Endothelial cell of umbilical vein (primary cell): ENCODE results near the gene LDOC1. TPM values are rescaled to one million over a fixed set of nuclear protein-coding genes. Genes with fewer than 3 reads are reported as not detected.
A peak's percentile ranks its signal among the peaks of the same experiment; 100 is the strongest.

Experiments
- BruUV-seq: library from RNA; stranded (reverse); fragments of 400-500 nt; replicated peaks from 2 replicates; lab custom pipeline; 2021; lab: Mats Ljungman, UMichigan
- CTCF ChIA-PET: fragments of 300-600, 350-600 bp; sonication (Branson Sonifier 250); formaldehyde crosslinking; loops from one replicate; lab custom pipeline; 2021; ENCODE audit warnings: antibody characterized with exemption, inconsistent platforms; lab: Charles Lee
- POLR2A ChIA-PET: fragments of 300-600, 350-600 bp; sonication (Branson Sonifier 250); formaldehyde crosslinking; loops from one replicate; lab custom pipeline; 2021; ENCODE audit warnings: antibody characterized with exemption, inconsistent platforms; lab: Charles Lee
- DNase-seq: peaks from one replicate; pipeline ENCODE4 v3.0.0-alpha.2; 2011; ENCODE audit warnings: low read depth, low spot score
- FAIRE-seq: peaks from 2 replicates; lab custom pipeline; 2011; peaks lifted over from hg19 to GRCh38; lab: Jason Lieb, UNC
- H2AFZ ChIP-seq: 2 replicates; pipeline ENCODE4 v1.6.0; 2012; ENCODE audit warnings: low read depth, low read length, control low read depth, inconsistent platforms
- H3K27ac ChIP-seq: 2 replicates; pipeline ENCODE4 v1.5.1; 2011; ENCODE audit warnings: low read depth, mild to moderate bottlenecking, control low read depth, low read length, moderate library complexity; ENCODE audit not compliant: insufficient read depth
- H3K27me3 ChIP-seq, 2 experiments: 2 replicates each; pipeline versions ENCODE4 v1.6.0 to v1.6.1; 2011; ENCODE audit warnings: low read length in 2 of 2, mixed read lengths in 1 of 2; ENCODE audit not compliant: control insufficient read depth in 2 of 2, insufficient read depth in 2 of 2
- H3K36me3 ChIP-seq, 2 experiments: 2 replicates in 1 of 2; 3 replicates in 1 of 2; pipeline ENCODE4 v1.5.1; 2011; ENCODE audit warnings: low read length in 2 of 2, mild to moderate bottlenecking in 1 of 2, moderate library complexity in 1 of 2; ENCODE audit not compliant: control insufficient read depth in 2 of 2, insufficient read depth in 2 of 2; ENCODE audit errors: extremely low read depth in 1 of 2
- H3K4me1 ChIP-seq: 3 replicates; pipeline ENCODE4 v1.5.1; 2011; ENCODE audit warnings: mild to moderate bottlenecking, low read length; ENCODE audit not compliant: control insufficient read depth, insufficient read depth; ENCODE audit errors: extremely low read depth
- H3K4me2 ChIP-seq: 2 replicates; pipeline ENCODE4 v1.6.1; 2011; ENCODE audit warnings: low read length, control low read depth, mixed read lengths; ENCODE audit not compliant: insufficient read depth
- H3K4me3 ChIP-seq, 3 experiments: fragments of 200-600 bp in 1 of 3; sonication (generic), shearing (Covaris generic) in 1 of 3; replicated peaks in 1 of 3; 2 replicates each; pipeline ENCODE4 v1.5.1; 2011 to 2016; ENCODE audit warnings: control low read depth in 3 of 3, low read length in 3 of 3, mild to moderate bottlenecking in 2 of 3, inconsistent platforms in 1 of 3, low read depth in 1 of 3, moderate library complexity in 1 of 3; ENCODE audit not compliant: insufficient read depth in 1 of 3
- H3K79me2 ChIP-seq: 2 replicates; pipeline ENCODE4 v1.6.0; 2012; ENCODE audit warnings: low read length, inconsistent platforms; ENCODE audit not compliant: control insufficient read depth, insufficient read depth
- H3K9ac ChIP-seq: replicated peaks from 2 replicates; pipeline ENCODE3; 2011; ENCODE audit warnings: low read length, control low read depth; ENCODE audit not compliant: insufficient read depth; ENCODE audit errors: extremely low read depth
- H3K9me1 ChIP-seq: replicated peaks from 3 replicates; pipeline ENCODE4 v1.6.0; 2011; ENCODE audit warnings: mild to moderate bottlenecking, low read length; ENCODE audit not compliant: control insufficient read depth, insufficient read depth; ENCODE audit errors: extremely low read depth
- H3K9me3 ChIP-seq: replicated peaks from 2 replicates; pipeline ENCODE4 v1.5.1; 2012; ENCODE audit warnings: low read length, inconsistent platforms; ENCODE audit not compliant: control insufficient read depth, insufficient read depth
- H4K20me1 ChIP-seq: replicated peaks from 2 replicates; pipeline ENCODE3; 2011; ENCODE audit warnings: mild to moderate bottlenecking, low read length; ENCODE audit not compliant: control insufficient read depth, insufficient read depth; ENCODE audit errors: extremely low read depth
- EZH2 ChIP-seq: IDR thresholded peaks from 2 replicates; pipeline ENCODE4 v1.6.1; 2012; ENCODE audit warnings: borderline replicate concordance, low read depth, mild to moderate bottlenecking, moderate library complexity, low read length, inconsistent platforms; ENCODE audit not compliant: severe bottlenecking
- FOS ChIP-seq: IDR thresholded peaks from 2 replicates; pipeline ENCODE4 v1.6.1; 2011; ENCODE audit warnings: mild to moderate bottlenecking, low read length, moderate library complexity, borderline replicate concordance; ENCODE audit not compliant: insufficient read depth
- GATA2 ChIP-seq: IDR thresholded peaks from 2 replicates; pipeline ENCODE4 v1.7.0; 2011; ENCODE audit warnings: low read depth, mild to moderate bottlenecking, moderate library complexity, mixed read lengths, low read length; ENCODE audit not compliant: insufficient read length, insufficient read depth
- JUN ChIP-seq: IDR thresholded peaks from 2 replicates; pipeline ENCODE4 v1.6.1; 2011; ENCODE audit warnings: borderline replicate concordance, low read depth; ENCODE audit not compliant: insufficient read length, insufficient read depth
- POLR2A ChIP-seq: IDR thresholded peaks from 2 replicates; pipeline ENCODE4 v1.6.1; 2012; ENCODE audit warnings: low read depth, mild to moderate bottlenecking, control low read depth, low read length
- POLR2AphosphoS5 ChIP-seq: IDR thresholded peaks from 2 replicates; pipeline ENCODE4 v1.6.1; 2012; ENCODE audit warnings: low read depth, mild to moderate bottlenecking, control low read depth, low read length, moderate library complexity; ENCODE audit not compliant: insufficient read depth
- dilution Hi-C: fragments of 300-500 bp; cut with MboI; formaldehyde crosslinking; loops from one replicate; pipeline ENCODE4 v1.15.0; 2019; ENCODE audit warnings: low sequenced_read_pairs; ENCODE audit not compliant: extremely low pct_ligation_motif_present
- intact Hi-C: fragments of 100-400 bp; cut with micrococcal nuclease; formaldehyde crosslinking; loops from one replicate; pipeline ENCODE4 v1.10.0; 2022
- polyA plus RNA-seq, 4 experiments: library from polyadenylated mRNA; depleted of rRNA in 3 of 4; stranded (reverse) in 3 of 4; unstranded in 1 of 4; fragments of >200 nt; gene quantifications; 2 replicates each; pipeline versions ENCODE4 v1.2.1 to v1.2.3, GENCODE V29; 2011 to 2012; ENCODE audit warnings: missing spikeins in 1 of 4
- total RNA-seq: library from RNA; stranded (reverse); gene quantifications from 2 replicates; pipeline ENCODE4 v1.2.3, GENCODE V29; 2021
- TF ChIP-seq, protein P1 (sequence below), 2 donors: IDR thresholded peaks; 1 replicate in 1 of 2; 2 replicates in 1 of 2; pipeline ENCODE4 v1.5.1; 2011; ENCODE audit warnings: low read length in 2 of 2, mild to moderate bottlenecking in 2 of 2, moderate library complexity in 2 of 2, control low read depth in 1 of 2, inconsistent platforms in 1 of 2, low read depth in 1 of 2; ENCODE audit not compliant: insufficient read depth in 1 of 2; ENCODE audit errors: extremely low read depth in 1 of 2
- TF ChIP-seq, protein P2 (sequence below): IDR thresholded peaks from 2 replicates; pipeline ENCODE4 v1.6.1; 2011; ENCODE audit not compliant: insufficient read depth, insufficient read length

LDOC1 gene
- total and polyA plus RNA-seq, 2 donors (not counting 3 experiments of a cell fraction or from before 2014, with no cell fraction given) = 23.0 to 51.4 TPM

DNA sequence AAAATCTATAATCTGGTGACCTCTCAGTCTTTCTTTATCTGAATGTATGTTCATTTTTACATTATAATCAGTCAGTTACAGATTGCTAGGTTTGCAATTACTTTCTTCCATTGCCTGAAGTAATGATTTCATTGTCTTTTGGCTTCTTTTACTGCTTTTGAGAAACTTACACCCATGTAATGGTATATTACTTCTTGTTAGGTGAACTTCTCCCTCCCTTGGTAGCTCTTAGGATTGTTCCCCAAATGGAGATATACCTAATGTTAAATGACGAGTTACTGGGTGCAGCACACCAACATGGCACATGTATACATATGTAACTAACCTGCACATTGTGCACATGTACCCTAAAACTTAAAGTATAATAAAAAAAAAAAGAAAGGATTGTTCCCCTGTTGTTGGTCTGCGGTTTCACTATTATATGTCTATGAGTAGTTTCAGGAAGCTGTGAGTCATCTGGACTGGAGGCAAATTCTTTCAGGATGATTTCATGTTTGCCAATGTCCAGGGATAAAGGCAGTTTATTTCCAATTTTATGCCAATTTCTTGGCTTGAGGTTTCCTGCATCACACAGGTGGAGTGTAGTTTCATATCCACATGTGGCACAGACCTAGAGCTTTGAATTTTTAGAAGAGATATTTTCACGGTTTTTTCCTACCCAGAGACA is 43.5 kb upstream of the LDOC1 start:
- no peaks in the 10 kb centered on the region for H4K20me1 ChIP-seq
- BruUV-seq = TSS peak; percentile 22
- peak; percentile 77 for FAIRE-seq
- H3K4me2 ChIP-seq = peak overlapping the region; percentile 2
- no peaks in the 10 kb centered on the region for H3K9me3 ChIP-seq
- peaks cover 16% of the 10 kb centered on the region for H3K4me1 ChIP-seq
- peak overlapping the region; percentile 73 for H3K27ac ChIP-seq
- intact Hi-C loops = loop anchor here (1.0 to 2.0 kb wide), 4 partner anchors 44 to 249 kb away; partner anchors contain the start of gene LDOC1
- H3K79me2 ChIP-seq = no peaks in the 10 kb centered on the region
- ChIA-PET CTCF (interaction anchor here (1.0 kb wide), 1 partner anchor 58 kb away, joined by 3 read pairs; no protein-coding TSS in a partner anchor), POLR2A (no interaction called here)
- no peak for TF ChIP-seq POLR2AphosphoS5
- TF ChIP-seq, protein P1, sequence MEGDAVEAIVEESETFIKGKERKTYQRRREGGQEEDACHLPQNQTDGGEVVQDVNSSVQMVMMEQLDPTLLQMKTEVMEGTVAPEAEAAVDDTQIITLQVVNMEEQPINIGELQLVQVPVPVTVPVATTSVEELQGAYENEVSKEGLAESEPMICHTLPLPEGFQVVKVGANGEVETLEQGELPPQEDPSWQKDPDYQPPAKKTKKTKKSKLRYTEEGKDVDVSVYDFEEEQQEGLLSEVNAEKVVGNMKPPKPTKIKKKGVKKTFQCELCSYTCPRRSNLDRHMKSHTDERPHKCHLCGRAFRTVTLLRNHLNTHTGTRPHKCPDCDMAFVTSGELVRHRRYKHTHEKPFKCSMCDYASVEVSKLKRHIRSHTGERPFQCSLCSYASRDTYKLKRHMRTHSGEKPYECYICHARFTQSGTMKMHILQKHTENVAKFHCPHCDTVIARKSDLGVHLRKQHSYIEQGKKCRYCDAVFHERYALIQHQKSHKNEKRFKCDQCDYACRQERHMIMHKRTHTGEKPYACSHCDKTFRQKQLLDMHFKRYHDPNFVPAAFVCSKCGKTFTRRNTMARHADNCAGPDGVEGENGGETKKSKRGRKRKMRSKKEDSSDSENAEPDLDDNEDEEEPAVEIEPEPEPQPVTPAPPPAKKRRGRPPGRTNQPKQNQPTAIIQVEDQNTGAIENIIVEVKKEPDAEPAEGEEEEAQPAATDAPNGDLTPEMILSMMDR (IDR thresholded peaks at IDR 0.05; ENCODE audit: extremely low read depth in 1 of 2, insufficient read depth in 1 of 2, low read depth in 1 of 2, low read length in 2 of 2) = no peak
- TF ChIP-seq FOS = peak; percentile 71
- TF ChIP-seq JUN = peak; percentile 93
- H3K9ac ChIP-seq = peak overlapping the region; percentile 16
- H2AFZ ChIP-seq = no peak overlapping the region
- no peaks in the 10 kb centered on the region for H3K36me3 ChIP-seq
- H3K4me3 ChIP-seq = no peak overlapping the region
- dilution Hi-C loops = no loop called here
- no peaks in the 10 kb centered on the region for H3K9me1 ChIP-seq
- no peaks in the 10 kb centered on the region for H3K27me3 ChIP-seq
- DNase-seq = peak; percentile 69

DNA sequence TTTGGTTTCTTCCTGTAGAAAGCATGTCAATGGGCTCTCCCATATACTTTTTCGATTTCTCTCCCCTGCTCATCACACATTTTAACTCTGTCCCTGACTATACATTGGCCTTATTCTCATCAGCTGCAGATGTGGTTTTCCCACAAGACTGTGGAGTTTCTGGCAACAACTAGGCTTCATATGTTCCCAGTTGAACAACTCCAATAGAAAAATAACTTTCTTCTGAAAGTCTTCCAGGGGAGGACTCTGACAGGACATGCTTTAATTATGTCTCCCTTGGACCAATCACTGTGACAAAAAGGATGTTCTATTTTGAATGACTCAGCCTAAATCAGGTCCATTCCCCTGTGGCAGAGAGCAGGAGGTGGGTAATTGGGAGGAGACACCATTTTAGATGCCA is 37.3 kb upstream of the LDOC1 start:
- CTCF ChIA-PET = no interaction called here
- dilution Hi-C loops = no loop called here

More for the DNA sequence above, 37.3 kb upstream of the LDOC1 start:
- Histone ChIP-seq H3K9ac (no peak overlapping the region), H3K9me1 (no peaks in the 10 kb centered on the region), H2AFZ (no peak overlapping the region), H3K4me3 (no peak overlapping the region), H4K20me1 (no peaks in the 10 kb centered on the region), H3K4me1 (no peaks in the 10 kb centered on the region), H3K27ac (no peak overlapping the region), H3K4me2 (no peak overlapping the region), H3K79me2 (no peaks in the 10 kb centered on the region), H3K27me3 (no peaks in the 10 kb centered on the region), H3K9me3 (no peaks in the 10 kb centered on the region), H3K36me3 (no peaks in the 10 kb centered on the region)
- no TSS peak for BruUV-seq
- DNase-seq (no peak), FAIRE-seq (no peak)
- POLR2A ChIA-PET = no interaction called here
- TF ChIP-seq EZH2 = no peak
- TF ChIP-seq, protein P2, sequence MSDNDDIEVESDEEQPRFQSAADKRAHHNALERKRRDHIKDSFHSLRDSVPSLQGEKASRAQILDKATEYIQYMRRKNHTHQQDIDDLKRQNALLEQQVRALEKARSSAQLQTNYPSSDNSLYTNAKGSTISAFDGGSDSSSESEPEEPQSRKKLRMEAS = no peak
- TF ChIP-seq JUN = no peak
- no peak for TF ChIP-seq POLR2A
- no peak for TF ChIP-seq GATA2
- TF ChIP-seq, protein P1 (IDR thresholded peaks at IDR 0.05; ENCODE audit: extremely low read depth in 1 of 2, insufficient read depth in 1 of 2, low read depth in 1 of 2, low read length in 2 of 2) = no peak
- no peak for TF ChIP-seq FOS
- intact Hi-C loops = no loop called here
